Right kidney (tissue), 1 donor: Measurements from ENCODE around the gene TMEM183A.

Experiments used
- DNase-seq: peaks from one replicate; pipeline ENCODE4 v3.0.0-alpha.2; 2016

Gene TMEM183A

GRCh38 chr1:203045336-203045735, 38.2 kb downstream of the TMEM183A start:
- DNase-seq: no peak

DNA sequence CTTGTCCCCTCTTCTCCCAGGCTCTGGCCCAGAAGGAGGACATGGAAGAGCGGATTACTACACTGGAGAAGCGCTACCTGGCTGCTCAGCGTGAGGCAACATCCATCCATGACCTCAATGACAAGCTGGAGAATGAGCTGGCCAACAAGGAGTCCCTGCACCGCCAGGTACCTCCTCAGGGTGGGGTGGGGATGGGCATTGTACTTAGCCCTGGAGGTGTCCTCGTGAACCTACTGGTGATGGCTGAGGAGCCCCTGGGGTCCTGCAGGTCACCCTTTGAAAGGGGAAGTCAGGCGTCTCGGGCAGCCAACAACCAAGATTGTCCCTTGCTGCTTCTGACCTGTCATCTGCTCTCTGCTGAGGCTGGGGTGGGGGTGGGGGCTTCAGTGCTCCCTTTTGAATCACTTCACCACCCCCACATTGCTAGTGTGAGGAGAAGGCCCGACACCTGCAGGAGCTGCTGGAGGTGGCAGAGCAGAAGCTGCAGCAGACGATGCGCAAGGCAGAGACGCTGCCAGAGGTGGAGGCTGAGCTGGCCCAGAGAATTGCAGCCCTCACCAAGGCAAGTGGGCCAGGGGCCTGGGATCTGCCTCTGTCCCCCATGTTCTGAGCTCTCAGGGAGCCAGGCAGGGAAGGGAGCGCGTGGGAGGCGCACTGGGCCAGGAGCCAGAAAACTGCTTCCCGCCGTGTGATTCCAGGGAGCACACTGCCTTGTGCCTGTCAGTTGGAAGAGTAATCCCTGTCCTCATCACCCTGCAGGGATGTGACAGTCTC, 38.8 kb downstream of the TMEM183A start:
- DNase-seq: no peak

- DNase-seq: no peak
Observed at GRCh38 chr1:203046984-203047630, 39.9 kb downstream of the TMEM183A start.

GRCh38 chr1:203048086-203048485, 40.9 kb downstream of the TMEM183A start:
- DNase-seq: no peak

DNA sequence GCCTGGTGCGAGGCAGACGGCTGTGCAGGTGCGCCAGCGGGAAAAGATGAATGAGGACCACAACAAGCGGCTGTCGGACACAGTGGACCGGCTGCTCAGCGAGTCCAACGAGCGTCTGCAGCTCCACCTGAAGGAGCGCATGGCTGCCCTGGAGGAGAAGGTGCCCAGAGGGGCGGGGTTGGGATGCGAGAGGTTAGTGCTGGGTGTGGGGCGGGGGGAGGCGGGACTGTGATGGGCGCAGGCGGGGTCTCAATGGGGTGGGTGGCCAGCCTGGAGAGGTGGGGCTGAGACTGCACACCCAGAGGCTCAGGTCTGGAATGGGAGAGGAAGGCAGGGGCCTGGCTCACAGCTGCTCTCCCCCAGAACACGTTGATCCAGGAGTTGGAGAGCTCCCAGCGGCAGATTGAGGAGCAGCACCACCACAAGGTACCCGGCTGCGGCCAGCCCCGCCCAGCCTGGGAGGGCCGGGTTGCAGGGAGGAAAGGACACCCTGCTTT, 41.4 kb downstream of the TMEM183A start:
- no peak for DNase-seq

DNA sequence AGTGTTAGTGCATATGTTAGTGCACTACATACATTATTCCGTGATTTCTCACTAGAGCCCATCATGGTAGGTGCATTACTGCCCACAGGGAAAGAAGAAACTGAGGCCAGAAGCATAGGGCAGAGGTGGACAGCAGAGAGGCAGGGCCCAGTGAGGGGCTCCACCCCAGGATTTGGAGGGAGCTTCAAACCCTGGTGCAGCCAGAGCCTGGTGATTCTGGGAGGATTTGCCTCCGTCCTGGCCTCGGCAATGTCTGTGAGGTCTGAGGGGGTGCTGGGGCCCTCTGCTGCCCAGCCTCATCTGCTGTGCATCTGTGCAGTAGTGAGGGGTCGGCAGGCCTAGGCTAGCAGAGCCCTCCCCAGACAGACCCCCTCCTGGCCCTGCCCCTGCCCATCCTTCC, 41.9 kb downstream of the TMEM183A start:
- DNase-seq: no peak

DNA sequence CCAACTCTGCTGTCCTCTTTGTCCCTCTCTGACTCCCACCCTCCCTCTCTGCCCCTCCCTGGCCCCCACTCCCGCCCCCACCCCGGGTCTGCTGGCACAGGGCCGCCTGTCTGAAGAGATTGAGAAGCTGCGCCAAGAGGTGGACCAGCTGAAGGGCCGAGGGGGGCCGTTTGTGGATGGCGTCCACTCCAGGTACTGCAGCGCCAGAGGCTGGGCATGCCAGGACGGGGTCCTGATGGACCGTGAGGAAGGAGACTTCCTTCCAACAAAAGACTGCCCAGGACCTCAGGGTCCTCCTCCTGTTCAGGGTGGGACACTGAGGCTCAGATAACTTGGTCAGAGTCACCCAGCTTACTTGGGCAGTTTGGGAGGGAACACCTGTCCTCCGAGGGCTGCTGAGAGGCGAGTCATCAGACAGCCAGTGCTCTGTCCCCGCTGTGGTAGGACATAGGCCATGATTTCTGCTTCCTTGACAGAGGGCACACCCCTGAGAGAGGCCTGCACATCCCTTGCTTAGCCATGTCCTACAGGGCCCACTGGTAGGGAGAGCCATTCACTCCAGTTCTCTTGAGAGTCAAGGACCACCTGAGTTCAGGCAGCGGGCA, 42.5 kb downstream of the TMEM183A start:
- DNase-seq: no peak

DNA sequence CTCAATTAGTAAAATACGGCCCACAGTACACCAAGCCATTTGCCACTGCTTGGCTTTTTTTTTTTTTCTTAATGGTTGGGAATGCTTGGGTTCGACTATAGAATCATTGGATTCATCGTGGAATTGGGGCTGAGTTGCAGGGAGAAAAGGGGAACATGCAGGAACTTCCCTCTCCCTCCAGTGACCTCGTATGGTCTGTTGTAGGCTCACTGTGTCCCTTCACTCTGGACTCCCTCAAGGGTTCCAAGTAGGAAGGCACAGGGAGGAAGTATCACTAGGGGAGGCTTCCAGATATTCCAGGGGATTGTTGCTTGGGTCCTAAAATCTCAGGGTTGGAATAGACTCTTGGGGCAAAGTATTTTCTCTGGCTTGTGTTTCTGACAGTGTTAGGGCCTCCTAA, 43.7 kb downstream of the TMEM183A start:
- DNase-seq: no peak

DNA sequence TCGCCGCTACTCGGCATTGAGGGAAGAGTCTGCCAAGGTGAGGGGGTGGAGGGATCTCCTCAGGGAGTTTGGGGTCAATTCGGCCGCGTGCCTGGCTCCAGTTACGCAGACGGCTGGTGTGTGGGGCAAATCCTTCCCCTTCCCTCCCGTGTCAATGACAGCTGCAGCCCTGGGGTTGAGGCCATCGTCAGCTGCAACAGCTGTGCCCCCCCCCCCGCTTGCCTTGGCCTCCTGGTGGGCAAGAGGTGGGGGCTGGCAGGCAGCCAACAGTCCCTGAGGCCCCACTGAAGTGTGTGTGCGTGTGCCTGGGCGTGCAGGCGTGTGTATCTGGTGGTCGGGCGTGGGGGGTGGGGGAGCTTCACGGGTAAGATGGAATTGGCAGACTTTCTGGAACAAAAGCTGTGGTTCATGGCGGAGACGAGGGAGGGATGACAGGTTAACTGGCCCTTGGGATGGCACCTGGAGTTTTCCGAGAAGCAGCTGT, 44.7 kb downstream of the TMEM183A start:
- DNase-seq: no peak

- no peak for DNase-seq
Observed at GRCh38 chr1:203052601-203053000, 45.4 kb downstream of the TMEM183A start.

- DNase-seq: no peak
Observed at GRCh38 chr1:203054184-203054583, 47.0 kb downstream of the TMEM183A start.

- DNase-seq: no peak
Observed at GRCh38 chr1:203054642-203055041, 47.5 kb downstream of the TMEM183A start.

GRCh38 chr1:203055161-203055799, 48.1 kb downstream of the TMEM183A start:
- no peak for DNase-seq

DNA sequence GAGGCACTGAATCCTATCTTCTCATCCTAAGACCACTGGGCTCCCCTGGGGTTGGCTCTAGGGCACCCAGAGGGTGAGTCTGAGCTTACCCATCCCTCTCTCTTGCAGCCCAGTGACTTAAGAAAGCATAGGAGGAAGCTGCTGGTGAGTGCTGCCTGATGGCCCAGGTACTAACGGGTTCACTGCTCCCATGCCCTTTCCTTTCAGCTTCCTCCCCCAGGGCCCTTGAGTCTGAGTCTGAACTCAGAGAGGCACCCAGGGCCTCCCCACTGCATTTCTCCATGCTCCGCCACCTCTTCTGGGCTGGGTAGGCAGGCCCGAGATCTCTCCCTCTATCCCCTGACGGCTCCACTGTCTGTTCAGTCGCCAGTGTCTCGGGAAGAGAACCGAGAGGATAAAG, 48.8 kb downstream of the TMEM183A start:
- DNase-seq: peak; percentile 17

DNA sequence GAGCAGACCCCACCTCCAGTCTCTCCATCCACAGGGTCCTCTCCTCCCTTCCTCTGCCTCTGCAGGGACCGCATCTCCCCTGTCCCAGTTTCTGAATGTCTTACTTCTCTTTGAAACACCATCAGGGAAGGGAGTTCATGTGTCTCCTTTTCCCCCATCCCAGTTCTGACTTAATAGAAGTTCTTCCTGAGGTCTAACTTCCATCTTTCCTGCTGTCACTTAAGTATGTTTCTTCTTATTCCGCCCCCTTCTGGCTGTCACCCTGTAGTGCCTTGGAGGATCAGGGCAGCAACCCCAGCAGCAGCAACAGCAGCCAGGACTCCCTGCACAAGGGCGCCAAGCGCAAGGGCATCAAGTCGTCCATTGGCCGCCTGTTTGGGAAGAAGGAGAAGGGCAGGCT, 49.3 kb downstream of the TMEM183A start:
- DNase-seq: no peak

DNA sequence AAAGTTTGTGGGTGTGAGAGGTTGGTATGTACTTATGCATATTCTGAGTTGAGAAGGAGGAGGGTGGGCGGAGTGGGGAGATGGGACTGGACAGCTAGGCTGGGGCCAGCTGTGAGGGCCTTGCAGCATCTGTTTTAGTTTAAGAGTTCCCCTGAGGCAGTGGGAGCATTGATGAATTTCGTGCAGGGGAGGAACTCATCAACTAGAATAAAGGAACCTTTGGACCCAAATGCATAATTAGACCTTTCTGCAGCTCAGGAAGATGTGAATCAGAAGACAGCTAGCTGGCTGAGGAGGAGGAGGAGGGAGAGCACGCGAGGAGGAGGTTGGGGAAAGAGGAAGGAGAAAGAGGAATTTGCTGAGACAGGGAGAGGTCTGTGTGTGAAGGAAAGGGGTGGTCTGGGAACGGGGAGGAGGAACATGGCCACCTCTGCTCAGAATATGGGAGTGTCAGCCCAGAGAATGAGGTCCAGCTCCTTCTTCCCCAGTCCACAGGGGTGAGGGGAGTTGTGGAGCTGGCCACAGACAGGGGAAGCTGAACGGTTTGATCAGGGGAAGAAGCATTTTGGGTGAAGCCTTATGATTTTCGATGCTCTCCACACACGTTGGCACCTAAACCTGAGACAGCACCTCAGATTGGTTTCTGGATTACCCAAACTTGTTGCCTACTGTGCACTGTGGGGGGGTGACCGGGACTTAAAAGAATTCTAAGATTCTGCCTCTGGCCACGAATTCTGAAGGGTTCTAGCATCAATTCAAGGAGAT, 50.9 kb downstream of the TMEM183A start:
- DNase-seq: no peak

GRCh38 chr1:203058676-203058935, 51.4 kb downstream of the TMEM183A start:
- no peak for DNase-seq

- DNase-seq: no peak
Observed at GRCh38 chr1:203059485-203059884, 52.3 kb downstream of the TMEM183A start.

- no peak for DNase-seq
Observed at GRCh38 chr1:203060115-203060514, 52.9 kb downstream of the TMEM183A start.

GRCh38 chr1:203063287-203063686, 56.1 kb downstream of the TMEM183A start:
- no peak for DNase-seq

- DNase-seq: no peak
Observed at GRCh38 chr1:203065191-203065590, 58.0 kb downstream of the TMEM183A start.

- no peak for DNase-seq
Observed at GRCh38 chr1:203065986-203066385, 58.8 kb downstream of the TMEM183A start.
